ENCODE measurements around the gene LRP1.

GRCh38 chr12:57193706-57194245, 65.5 kb downstream of the LRP1 start:
- no peak for TF ChIP-seq CTCF (IDR thresholded peaks at IDR 0.05; ENCODE audit: low read depth, low read length, missing input control)
- TF ChIP-seq EGR1 (IDR thresholded peaks at IDR 0.05; ENCODE audit: low read depth in 2 of 2) = no peak
- no peak for TF ChIP-seq FOXA1 (IDR thresholded peaks at IDR 0.05)
- TF ChIP-seq, protein P1, sequence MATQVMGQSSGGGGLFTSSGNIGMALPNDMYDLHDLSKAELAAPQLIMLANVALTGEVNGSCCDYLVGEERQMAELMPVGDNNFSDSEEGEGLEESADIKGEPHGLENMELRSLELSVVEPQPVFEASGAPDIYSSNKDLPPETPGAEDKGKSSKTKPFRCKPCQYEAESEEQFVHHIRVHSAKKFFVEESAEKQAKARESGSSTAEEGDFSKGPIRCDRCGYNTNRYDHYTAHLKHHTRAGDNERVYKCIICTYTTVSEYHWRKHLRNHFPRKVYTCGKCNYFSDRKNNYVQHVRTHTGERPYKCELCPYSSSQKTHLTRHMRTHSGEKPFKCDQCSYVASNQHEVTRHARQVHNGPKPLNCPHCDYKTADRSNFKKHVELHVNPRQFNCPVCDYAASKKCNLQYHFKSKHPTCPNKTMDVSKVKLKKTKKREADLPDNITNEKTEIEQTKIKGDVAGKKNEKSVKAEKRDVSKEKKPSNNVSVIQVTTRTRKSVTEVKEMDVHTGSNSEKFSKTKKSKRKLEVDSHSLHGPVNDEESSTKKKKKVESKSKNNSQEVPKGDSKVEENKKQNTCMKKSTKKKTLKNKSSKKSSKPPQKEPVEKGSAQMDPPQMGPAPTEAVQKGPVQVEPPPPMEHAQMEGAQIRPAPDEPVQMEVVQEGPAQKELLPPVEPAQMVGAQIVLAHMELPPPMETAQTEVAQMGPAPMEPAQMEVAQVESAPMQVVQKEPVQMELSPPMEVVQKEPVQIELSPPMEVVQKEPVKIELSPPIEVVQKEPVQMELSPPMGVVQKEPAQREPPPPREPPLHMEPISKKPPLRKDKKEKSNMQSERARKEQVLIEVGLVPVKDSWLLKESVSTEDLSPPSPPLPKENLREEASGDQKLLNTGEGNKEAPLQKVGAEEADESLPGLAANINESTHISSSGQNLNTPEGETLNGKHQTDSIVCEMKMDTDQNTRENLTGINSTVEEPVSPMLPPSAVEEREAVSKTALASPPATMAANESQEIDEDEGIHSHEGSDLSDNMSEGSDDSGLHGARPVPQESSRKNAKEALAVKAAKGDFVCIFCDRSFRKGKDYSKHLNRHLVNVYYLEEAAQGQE (IDR thresholded peaks at IDR 0.05) = no peak
- no peak for TF ChIP-seq RAD21 (IDR thresholded peaks at IDR 0.05)
- no peak for TF ChIP-seq ATF3 (IDR thresholded peaks at IDR 0.05)
- TF ChIP-seq YY1 (IDR thresholded peaks at IDR 0.05) = no peak
- TF ChIP-seq JUND (IDR thresholded peaks at IDR 0.05) = no peak
